ENCODE measurements around the gene ANTXRL.
"Not testable (repeated sequence)": the region's sequence is repeated elsewhere in the genome, so short reads cannot be mapped to it uniquely, and the experiment has no call there.

The ANTXRL gene

DNA sequence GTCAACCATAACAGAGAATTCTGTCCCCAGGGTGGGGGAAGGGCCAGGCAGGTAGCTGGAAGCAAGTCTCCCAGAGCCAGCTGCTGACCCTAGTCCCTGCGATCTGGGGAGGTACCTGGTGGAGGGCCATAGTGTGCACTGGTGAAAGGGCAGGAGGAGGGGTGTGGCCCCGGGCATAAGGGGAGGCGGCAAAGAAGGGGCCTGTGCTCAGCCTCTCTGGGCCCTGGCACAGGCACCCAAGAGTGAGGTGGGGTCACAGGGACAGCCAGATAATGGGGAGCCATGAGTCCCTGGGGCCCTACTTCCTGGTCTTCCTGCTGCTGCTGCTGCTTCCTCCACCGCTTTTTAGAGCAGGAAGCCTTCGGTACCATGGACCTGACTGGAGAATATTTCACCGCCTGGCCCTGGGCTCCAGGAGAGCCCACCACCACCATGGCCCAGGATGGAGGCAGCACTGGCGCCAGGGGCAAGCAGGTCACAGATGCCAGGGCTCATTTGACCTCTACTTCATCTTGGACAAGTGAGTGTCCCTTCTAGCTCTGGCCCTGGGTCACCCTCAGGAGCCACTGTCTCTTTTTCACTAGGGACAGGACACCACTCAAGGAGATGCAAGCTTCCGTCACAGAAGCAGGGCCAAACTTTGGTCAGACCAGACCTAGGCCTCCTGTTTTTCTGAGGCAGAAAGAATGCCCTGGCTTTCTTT is at the start of gene ANTXRL:
Gene ANTXRL (plus strand): TSS at position 7 of the 703 bp plus-strand sequence. CDS start 266 bp downstream, at position 273.
- no peak for DNase-seq

DNA sequence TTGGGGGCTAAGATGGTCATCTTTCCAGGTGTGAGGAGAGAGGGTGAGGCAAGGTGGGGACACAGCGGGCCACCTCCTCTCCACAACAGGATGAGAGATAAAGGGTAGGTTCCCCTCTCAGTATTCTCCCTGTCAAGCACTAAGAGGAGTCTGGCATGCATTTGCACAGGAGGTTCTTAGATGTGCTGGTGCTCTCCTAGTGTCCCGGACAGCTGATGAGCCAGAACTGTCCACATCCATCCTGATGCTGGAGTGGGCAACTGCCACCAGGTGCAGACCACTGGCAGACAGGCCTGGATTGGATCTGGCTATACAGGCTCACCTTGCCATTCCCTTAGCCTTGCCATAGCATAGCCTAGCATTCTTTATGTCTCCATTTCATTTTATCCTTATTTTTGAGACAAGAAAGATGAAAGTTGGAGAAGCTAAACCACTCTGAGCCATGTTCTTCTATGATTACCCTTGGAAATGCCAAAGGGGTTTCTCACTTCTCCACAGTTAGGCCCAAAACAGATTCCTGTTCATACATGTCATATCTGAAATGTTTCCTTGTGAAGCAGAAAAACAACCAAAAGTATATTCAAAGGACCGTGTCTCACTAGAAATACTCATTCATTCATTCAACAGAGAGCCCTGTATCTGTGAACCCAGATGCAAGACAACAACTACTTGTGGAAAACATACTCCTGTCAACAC is 48.8 kb upstream of the ANTXRL start:
- no peak for DNase-seq

DNA sequence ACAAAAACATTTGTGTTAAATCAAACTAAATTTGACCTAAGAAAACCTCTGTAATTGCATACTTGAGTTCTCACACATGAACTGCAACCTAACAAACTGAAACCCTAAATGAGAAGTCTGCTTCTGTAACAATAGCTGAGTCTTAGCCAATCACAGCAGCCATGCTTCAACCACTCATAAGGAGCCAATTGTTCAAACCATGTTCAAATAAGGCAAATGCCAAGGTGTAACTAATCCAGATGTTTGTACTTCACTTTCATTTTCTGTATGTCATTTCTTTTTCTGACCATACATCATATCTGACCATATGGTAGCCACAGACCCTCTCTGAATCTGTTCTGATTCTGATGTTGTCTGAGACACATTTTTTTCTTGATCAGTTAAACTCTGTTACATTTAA is 47.5 kb upstream of the ANTXRL start:
- no peak for DNase-seq

DNA sequence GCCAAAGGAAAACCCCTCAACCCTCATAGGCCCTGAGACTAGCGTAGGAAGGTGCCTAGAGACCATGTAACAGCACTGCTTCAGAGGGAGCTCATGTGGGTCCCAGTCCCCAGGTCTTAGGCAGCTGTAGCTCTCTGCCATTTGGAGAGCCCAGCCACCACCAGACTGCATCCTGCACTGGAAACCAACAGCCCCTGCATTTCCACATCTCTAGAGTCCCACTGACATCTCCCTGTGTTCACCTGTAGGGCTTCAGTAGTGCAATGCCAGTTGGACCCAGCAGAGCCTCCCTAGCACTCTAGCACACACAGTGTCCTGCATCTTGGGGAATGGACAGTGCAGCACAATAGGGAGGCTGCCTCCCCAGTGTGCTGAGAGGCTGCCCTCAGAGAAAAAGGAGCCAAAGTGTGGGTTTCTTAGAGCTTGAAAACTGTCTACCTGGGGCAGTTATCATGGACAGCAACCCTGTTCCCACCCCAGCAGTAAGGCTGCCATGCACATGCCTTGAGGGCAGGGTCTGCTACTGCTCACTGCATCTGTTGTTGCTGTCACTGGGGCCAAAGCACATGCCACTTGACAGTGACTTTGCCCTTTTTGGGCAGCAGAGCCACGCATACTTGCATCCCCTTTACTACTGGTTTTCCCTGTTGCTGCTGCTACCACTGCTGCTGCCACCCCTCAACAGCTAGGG is 46.7 kb upstream of the ANTXRL start:
- no peak for DNase-seq

DNA sequence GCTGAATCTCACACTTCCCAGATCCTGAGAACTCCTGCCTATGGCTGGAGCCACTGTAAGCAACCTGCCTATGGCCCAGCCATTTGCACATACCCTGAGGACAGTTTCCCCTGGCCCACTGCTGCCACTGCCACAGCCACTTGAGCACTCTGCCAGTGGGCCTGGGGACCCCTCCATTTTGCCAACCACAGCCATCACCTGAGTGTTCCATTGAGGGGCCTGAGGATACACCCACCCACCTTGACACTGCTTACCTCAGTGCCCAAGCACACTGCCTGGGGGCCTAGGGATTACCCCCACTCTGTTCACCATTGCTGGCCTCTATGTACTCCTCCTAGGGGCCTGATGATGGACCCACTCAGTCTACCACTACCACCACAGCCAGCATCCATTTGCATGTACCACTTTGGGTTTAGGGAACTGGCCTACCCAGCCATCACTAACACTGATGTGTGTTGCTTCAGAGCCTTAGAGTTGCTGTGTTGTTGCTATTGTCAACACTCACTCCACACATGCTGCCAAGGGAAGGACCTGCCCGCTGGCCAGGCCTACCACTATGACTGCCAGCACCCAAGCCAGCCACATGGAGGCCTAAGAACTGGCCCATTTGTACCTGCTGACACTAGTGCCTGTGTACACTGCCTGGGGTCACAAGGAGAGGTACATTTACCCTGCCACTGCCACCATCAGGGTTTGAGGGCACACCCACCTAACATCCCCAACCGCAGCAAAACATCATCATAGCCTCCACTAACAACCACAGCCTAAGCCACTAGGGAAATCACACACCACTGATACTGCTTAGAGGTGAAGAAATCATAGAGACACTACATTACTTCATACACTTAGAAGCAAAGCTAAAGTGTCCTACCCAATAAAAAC is 45.9 kb upstream of the ANTXRL start:
- DNase-seq, result no peak

DNA sequence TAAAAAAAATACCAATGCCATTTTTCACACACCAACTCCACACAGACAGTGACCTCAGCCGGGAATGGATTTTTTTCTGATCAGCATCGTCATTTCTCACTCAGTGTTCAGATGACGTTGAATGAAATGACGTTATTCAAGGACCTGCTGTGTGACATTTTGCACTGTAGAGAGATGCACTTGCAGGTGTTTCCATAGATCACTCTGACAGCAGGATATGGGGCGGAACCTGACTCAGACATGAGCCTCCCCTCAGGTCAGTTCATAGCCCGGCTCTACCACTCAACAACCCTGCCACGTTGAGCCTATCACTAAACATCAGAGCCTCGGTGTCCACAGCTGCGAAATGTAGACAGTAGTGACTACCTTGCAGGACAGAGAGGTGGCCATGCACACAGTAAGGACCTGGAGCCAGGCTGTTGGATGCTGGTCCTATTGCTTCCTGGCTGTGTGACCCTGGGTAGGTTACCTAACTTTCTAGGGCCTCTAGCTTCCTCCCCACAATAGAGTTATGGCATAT is 41.4 kb upstream of the ANTXRL start:
- no peak for DNase-seq

DNA sequence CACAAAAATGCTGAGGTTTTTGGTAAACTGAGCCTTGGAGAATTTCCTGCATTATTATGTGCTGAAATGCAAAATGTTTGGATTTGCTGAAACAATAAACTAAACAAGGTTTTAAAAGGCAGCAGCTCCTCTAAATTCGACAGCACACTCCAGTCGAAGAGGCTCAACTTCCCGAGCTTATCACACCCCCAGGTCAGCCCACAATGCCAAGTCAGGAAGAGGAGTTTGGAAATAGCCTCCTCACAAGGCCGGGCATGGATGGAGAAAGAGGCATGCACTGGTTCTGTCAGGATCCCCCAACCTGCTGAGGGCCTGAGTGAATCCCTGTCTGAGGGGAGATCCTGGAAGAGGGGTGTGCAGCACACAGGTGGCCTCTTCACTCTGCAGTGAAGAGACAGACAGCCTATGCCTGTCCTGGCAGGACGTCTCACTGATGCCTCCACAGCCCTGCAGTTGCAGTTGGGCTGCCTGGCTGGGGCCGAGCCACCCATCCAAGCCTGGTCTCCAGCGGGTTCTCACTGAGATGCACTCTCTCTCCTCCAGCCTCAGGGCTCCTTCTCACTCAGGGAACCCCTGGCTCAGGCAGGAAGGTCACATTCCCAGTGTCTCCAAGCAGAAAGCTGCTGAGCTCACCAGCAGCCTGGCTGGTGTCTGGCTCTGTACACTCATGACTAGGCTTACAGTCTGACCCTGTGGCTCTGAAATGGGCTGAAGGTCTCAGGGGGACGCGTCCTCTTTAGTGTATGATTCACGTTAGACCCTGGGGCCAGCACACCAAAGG is 40.2 kb upstream of the ANTXRL start:
- DNase-seq, result not testable (repeated sequence)

DNA sequence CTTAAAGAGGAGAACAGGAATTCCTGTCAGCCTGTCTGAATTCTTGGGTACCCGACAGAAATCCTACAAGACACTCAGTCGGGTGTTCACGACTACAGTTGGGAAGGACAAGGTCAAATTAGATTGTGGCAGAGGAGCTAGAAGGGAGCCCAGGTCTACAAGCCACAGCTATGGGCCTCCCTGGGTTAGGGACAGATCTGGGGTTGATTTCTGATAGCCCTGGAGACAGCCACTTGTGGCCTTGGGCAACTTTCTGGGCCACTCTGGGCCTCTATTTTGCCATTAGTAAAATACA is 39.7 kb upstream of the ANTXRL start:
- no peak for DNase-seq

DNA sequence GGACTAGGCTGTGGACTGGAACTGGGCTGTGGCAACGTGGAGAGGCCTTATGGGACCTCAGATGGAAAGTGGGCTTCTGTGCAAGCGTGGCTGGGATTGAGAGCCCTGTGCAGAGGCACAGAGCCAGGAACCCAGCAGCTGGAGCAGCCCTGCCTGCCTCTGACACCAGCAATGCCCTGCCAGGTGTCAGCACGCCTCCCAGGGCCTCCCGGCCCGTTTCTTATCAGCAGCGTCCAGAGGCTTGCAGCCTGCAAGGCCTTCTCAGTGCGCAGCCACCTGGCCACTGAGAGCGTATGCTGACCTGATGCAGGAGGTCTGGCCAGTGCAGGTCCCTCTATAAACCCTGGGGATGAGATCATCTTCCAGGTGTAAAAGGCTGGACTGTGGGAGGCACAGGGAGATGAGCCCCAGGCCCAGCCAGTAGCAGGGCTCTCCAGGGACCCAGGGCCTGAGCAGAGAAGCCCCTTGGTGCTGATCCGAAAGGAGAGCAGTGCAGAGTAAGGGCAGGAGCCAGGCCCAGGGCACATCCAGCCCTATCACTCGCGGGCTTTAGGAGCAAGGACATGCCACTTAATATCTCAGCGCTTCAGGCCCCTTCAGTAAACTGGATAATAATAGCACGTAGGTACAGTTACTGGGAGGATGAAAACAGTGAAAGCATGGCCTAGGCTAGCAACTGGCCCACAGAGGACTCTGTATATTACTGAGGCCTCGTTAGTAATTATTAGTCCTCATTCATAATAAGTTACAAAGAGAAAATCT is 38.8 kb upstream of the ANTXRL start:
- no peak for DNase-seq

DNA sequence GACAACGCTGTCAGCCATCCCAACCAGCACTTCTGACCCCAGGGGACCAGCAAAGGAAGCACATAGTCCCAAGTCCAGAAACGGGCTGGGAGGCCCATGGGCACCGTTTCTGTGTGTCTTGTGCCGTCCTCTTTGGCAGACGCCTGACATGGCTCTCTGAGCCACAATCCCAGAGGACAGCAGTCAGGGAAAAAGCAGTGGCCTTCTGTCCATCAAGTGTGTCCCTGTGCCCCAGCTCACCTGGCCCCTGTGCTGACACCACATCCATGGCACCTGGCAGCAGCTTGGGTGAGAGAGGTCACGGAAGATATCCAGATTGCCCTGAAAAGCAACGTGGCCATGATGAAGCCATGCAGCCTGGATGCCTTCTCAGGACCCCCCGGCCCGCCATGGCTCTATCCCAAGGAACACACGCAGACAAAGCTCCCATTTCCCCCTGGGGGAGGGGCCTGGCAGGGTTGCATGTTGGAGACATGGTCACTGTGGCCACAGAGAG is 38.1 kb upstream of the ANTXRL start:
- DNase-seq, result no peak

DNA sequence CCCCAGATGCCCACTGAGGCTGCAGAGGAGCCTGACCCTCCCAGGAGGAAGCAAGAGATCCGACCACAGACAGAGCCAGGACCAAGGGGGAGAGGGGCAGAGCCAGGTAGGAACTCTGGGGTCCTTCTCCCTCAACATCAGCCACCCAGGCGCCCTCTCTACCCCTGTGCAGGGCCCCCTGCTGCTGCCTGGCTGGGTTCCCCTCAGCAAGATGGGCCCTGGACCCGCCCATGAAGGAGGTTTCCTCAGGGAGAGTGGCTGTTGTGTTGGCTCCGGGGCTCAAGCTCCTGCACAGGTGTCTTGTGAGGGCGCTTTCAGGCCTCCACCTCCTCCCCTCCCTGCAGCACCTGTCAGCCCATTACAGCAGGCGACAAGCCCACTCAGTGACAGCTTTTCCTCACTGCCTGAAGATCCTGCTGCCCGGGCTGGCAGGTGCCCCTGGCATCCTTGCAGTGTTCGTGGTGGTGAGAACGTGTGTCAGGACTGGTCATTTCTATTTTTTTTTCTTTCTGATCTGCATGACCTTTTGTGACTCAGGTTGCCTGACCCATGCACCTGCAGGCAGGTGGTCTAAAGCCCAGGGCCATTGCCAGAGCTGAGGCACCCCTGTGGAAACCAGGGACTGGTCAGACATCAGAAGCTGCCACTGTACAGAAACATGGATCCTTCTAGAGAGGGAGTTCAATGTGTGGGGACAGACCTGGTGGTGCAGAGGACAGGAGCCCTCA is 37.0 kb upstream of the ANTXRL start:
- not testable (repeated sequence) for DNase-seq

DNA sequence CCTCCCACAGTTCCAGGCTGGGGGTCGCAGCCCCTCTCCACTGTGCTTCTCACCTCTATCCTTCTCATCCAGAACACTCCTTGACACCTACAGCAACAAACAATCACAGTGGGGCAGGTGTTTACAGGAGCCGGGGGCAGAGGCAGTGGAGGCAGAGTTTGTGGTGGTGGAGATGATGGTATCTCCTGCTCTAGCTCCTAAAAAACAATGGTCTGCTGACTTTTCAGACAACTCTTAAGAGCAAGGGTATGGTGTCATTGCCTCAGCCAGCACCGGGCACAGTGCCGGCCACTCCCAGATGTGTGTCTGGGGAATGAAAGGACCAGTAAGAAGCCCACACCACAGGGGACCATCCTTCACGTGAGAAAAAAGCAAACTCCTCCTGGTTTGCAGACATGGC is 36.3 kb upstream of the ANTXRL start:
- DNase-seq, result no peak

DNA sequence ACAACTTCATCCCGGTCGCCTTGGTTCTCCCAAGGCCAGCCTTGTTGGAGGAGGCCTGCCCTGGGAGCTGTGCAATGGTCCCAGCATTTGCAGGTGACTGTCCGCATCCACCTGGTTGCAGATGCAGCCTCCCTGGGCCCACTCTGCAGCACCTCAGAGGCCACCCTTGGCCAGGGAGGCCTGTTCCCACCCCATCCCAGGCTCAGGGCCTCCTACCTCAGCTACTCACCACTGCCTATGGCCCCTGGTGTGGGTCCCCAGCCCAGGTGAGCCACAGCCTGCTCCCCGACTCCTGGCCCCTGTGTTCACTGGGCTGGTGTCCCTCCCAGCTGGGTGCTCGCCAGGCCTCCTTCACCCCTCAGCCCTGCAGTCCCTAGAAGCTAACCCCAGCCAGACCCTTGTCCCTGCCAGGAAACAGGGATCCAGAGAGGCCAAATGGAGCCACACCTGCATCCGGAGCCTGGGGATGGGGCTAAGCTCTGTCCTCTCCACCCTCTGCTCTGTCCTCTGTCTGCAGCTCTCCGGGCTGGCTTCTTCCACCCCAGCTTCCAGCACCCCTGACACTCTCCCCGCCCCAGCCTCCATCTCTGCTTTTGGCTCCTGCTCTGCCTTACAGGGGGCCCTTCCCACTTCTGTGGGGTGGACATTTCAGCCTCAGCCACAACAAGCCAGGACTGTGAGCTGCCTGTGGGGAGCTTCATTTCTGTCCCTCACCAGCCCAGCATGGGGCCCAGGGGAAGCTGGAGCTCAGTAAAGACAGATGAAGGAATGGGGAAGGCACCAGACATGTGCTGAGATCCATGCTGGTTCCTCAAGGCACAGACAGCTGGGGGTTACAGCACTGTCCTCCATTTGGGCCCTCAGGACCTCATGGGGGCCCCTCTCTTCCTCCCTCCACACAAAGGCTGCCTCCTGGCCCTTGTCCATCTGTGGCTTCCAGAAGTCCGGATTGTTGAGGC is 35.6 kb upstream of the ANTXRL start:
- DNase-seq, result no peak

DNA sequence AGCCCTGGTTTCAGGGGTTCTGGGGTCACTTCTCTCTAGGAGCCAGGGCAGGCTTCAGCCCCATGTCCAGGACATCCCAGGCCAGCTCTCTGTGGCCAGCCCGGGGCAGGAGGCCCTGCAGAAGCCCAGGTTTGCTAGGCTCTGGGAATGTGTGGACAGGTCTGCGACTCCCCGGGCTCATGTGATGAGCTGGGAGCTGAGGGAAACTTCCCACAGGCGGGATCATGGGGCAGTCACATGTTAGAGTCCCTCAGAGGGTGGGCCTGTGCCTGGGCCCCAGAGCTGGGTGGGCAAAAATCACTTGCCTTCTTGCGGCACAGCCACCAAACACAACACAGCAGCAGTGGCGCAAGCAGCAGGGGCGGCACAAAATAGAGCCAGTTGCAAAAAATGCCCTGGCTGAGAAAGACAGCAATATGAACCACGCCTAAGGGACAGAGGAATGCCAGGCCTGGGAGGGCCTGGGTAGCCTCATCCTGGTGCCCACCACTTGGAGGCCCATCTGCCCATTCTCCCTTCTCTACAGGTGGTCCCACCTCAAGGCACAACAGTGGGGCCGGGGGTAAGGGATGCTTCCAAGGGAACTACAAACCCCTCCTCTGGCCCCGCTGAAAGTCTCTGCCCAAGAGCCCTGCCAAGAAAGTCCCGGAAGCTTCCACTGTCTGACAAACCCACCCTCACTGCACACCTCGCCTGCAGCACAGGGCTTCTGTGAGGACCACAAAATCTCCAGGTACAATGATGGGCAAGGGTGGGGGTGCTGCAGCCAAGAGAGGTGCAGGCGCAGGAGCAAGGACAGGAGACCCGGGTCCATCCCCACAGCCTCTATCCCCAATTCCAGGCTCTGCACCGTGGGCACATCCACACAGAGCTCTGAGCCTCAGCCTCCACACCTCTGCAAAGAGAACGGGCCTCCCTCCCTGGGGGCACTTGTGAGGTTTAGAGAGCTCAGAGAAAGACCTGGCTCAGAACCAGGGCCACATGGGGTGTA is 34.6 kb upstream of the ANTXRL start:
- DNase-seq, result no peak

DNA sequence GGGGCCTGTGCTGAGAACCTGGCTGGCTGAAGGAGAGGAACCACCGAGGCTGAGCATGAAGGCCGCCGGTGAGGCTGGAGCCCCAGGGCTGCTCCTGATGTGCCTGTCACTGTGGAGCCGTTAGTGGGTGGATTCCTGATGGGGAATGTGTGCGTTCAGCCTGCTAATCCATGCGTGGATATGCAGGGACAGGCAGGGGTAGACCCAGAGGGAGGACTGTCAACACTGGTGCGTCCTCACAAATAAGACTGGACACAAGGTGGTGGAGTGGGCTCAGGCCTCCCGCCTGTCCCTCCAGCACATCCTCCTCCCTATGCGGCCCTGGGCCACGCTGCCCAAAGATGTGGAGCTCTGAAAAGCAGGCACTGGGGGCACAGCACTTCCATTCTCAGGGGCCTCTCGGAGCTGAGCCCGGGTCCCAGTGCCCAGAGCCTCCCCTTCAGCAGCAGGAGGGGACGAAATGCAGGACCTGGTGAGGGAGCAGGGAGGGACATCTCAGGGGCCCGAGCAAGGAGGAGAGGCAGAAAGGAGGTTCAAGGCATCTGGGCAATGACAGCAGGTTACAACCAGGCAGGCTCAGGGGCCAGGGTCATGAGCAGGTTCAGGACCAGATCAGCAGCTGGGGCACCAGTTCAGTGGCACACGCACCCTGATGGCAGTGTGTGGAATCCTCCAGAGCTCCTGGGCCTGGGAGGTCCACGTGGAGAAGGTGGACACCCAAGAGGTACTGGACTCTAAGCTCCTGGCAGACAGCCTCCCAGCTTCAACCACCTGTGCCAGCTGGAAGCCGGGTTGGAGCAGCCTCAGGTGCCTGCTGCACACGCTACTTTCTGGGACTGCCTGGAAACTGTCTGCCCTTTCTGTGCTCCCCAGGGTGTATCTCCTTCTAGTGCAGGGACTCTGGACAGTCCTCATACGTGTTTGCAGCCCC is 33.5 kb upstream of the ANTXRL start:
- DNase-seq, result no peak

DNA sequence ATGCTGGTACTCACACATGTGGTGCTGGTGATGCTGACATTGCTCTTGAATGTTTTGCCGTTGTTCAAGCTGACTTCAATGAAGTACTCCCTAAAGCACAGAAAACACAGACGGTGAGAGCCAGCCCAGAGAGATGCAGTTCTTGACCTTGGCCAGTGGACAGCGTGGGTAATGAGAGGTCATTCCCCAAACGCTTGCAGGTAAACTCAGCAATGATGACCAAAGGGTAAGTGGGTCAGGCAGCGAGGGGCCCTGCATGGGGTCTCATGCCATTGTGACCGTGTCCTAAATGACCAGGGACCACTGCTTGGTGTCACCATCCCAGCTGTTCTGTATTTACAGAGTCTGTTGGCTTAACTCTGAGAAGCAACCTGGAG is 32.8 kb upstream of the ANTXRL start:
- DNase-seq, result no peak

DNA sequence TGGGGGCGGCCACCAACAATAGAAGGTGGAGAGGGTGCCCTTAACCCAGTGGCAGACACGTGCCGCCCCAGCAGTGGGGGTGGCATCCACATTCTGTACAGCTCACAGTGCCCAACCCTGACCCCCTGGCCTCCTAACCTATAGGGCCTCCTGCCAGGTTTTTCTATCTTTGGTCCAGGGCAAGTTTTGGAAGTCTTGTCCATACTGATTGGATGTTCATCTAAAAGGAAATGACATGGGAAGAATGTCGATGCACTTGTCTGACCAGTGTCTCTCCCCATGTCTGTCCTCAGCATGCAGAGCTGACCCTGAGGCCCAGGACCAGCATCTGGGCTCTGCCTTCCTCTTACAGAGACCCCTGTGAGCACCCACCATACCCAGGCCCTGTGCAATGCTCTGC is 32.3 kb upstream of the ANTXRL start:
- no peak for DNase-seq

All from NCI-H524 (cell line).